Measurements from ENCODE around the gene PLCB1. TPM values are rescaled to one million over a fixed set of nuclear protein-coding genes. Genes with fewer than 3 reads are reported as not detected.

The PLCB1 gene
- total RNA-seq, 2 donors from 2014 or later, result 16.9 to 20.8 TPM

- intact Hi-C loops (cut with DNase I), result no loop called here
- no peak for DNase-seq (ENCODE audit: low spot score)
Measured at GRCh38 chr20:8265588-8265987, 133.5 kb downstream of the PLCB1 start.

GRCh38 chr20:8267009-8267408 is 134.9 kb downstream of the PLCB1 start:
- intact Hi-C loops (cut with DNase I), result no loop called here
- DNase-seq (ENCODE audit: low spot score), result no peak

- intact Hi-C loops (cut with DNase I), result no loop called here
Measured at GRCh38 chr20:8271727-8272126, 139.7 kb downstream of the PLCB1 start.

GRCh38 chr20:8272766-8273165 is 140.7 kb downstream of the PLCB1 start:
- no peak for DNase-seq (ENCODE audit: low spot score)
- intact Hi-C loops (cut with DNase I), result no loop called here

More at GRCh38 chr20:8271727-8272126, 139.7 kb downstream of the PLCB1 start:
- DNase-seq (ENCODE audit: low spot score), result no peak

GRCh38 chr20:8284902-8285301 is 152.8 kb downstream of the PLCB1 start:
- no peak for DNase-seq (ENCODE audit: low spot score)
- intact Hi-C loops (cut with DNase I), result no loop called here

- no peak for DNase-seq (ENCODE audit: low spot score)
- intact Hi-C loops (cut with DNase I), result no loop called here
Measured at GRCh38 chr20:8287340-8287739, 155.3 kb downstream of the PLCB1 start.

GRCh38 chr20:8291200-8291599 is 159.1 kb downstream of the PLCB1 start:
- intact Hi-C loops (cut with DNase I), result no loop called here
- no peak for DNase-seq (ENCODE audit: low spot score)

- no peak for DNase-seq (ENCODE audit: low spot score)
Measured at GRCh38 chr20:8291873-8292272, 159.8 kb downstream of the PLCB1 start.

GRCh38 chr20:8292793-8293192 is 160.7 kb downstream of the PLCB1 start:
- intact Hi-C loops (cut with DNase I), result no loop called here
- no peak for DNase-seq (ENCODE audit: low spot score)

More at GRCh38 chr20:8291873-8292272, 159.8 kb downstream of the PLCB1 start:
- intact Hi-C loops (cut with DNase I), result no loop called here

GRCh38 chr20:8293750-8294149 is 161.7 kb downstream of the PLCB1 start:
- no peak for DNase-seq (ENCODE audit: low spot score)
- intact Hi-C loops (cut with DNase I), result no loop called here

GRCh38 chr20:8296536-8296935 is 164.5 kb downstream of the PLCB1 start:
- DNase-seq (ENCODE audit: low spot score), result no peak
- intact Hi-C loops (cut with DNase I), result no loop called here

- intact Hi-C loops (cut with DNase I), result no loop called here
Measured at GRCh38 chr20:8298426-8299043, 166.5 kb downstream of the PLCB1 start.

GRCh38 chr20:8299921-8300320 is 167.9 kb downstream of the PLCB1 start:
- DNase-seq (ENCODE audit: low spot score), result no peak
- intact Hi-C loops (cut with DNase I), result no loop called here

More at GRCh38 chr20:8298426-8299043, 166.5 kb downstream of the PLCB1 start:
- DNase-seq (ENCODE audit: low spot score), result no peak

- intact Hi-C loops (cut with DNase I), result no loop called here
- DNase-seq (ENCODE audit: low spot score), result no peak
Measured at GRCh38 chr20:8301655-8302054, 169.6 kb downstream of the PLCB1 start.

GRCh38 chr20:8303651-8304050 is 171.6 kb downstream of the PLCB1 start:
- no peak for DNase-seq (ENCODE audit: low spot score)
- intact Hi-C loops (cut with DNase I), result no loop called here

- no peak for DNase-seq (ENCODE audit: low spot score)
- intact Hi-C loops (cut with DNase I), result no loop called here
Measured at GRCh38 chr20:8304124-8304816, 172.2 kb downstream of the PLCB1 start.

GRCh38 chr20:8305449-8305978 is 173.4 kb downstream of the PLCB1 start:
- intact Hi-C loops (cut with DNase I), result no loop called here
- DNase-seq (ENCODE audit: low spot score), result no peak

- intact Hi-C loops (cut with DNase I), result no loop called here
- DNase-seq (ENCODE audit: low spot score), result no peak
Measured at GRCh38 chr20:8306937-8307336, 174.9 kb downstream of the PLCB1 start.

GRCh38 chr20:8309634-8310033 is 177.6 kb downstream of the PLCB1 start:
- no peak for DNase-seq (ENCODE audit: low spot score)
- intact Hi-C loops (cut with DNase I), result no loop called here

GRCh38 chr20:8310618-8311017 is 178.6 kb downstream of the PLCB1 start:
- intact Hi-C loops (cut with DNase I), result no loop called here
- DNase-seq (ENCODE audit: low spot score), result no peak

GRCh38 chr20:8313073-8313472 is 181.0 kb downstream of the PLCB1 start:
- no peak for DNase-seq (ENCODE audit: low spot score)
- intact Hi-C loops (cut with DNase I), result no loop called here
